A375 (cell line): ENCODE measurements around the gene MAGEA6. TPM values are rescaled to one million over a fixed set of nuclear protein-coding genes. Genes with fewer than 3 reads are reported as not detected.

Experiments
- total RNA-seq: library from RNA; depleted of rRNA; stranded (reverse); fragments of >200 nt; shearing (Covaris generic); gene quantifications from 2 replicates; pipeline ENCODE4 v1.2.3, GENCODE V29; 2014; rRNA removed

The MAGEA6 gene, protein sequence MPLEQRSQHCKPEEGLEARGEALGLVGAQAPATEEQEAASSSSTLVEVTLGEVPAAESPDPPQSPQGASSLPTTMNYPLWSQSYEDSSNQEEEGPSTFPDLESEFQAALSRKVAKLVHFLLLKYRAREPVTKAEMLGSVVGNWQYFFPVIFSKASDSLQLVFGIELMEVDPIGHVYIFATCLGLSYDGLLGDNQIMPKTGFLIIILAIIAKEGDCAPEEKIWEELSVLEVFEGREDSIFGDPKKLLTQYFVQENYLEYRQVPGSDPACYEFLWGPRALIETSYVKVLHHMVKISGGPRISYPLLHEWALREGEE
- total RNA-seq = 120 and 123 TPM in 2 replicates

GRCh38 chrX:152769549-152770289 lies at the start of gene MAGEA6:
TSS of gene MAGEA6 (minus strand) at chrX:152769689. CDS start at chrX:152767650, 2,039 bp downstream.

GRCh38 chrX:152758918-152759317 lies 10.6 kb downstream of the MAGEA6 start, which contains the start of gene CSAG3:
TSS of gene CSAG3 (plus strand) at chrX:152759218.

GRCh38 chrX:152753686-152754650 lies 15.5 kb downstream of the MAGEA6 start, which contains the start of gene MAGEA2:
TSS of gene MAGEA2 (minus strand) at chrX:152753842. CDS start at chrX:152751363, 2,479 bp downstream.

GRCh38 chrX:152733261-152733975 lies 36.1 kb downstream of the MAGEA6 start, which contains the start of the genes CSAG1 and MAGEA12:
TSS of gene CSAG1 (minus strand) at chrX:152733721. CDS start at chrX:152732460, 1,261 bp downstream.
TSS of gene MAGEA12 (plus strand) at chrX:152733757. CDS start at chrX:152736162, 2,405 bp downstream.

Other genes with a start within 250 kb of the MAGEA6 start
- gene GABRQ, start 131.8 kb downstream of the MAGEA6 start, total RNA-seq = not detected in 2 replicates
- gene MAGEA3, start 70.9 kb downstream of the MAGEA6 start, total RNA-seq = 172 and 182 TPM in 2 replicates
- gene CSAG2, start 60.4 kb downstream of the MAGEA6 start, total RNA-seq = not detected in 2 replicates
- 45.3 and 46.0 TPM in 2 replicates for gene MAGEA2B, start 55.1 kb downstream of the MAGEA6 start, total RNA-seq
- gene CSAG1, start 36.0 kb downstream of the MAGEA6 start, total RNA-seq = 60.4 and 67.0 TPM in 2 replicates
- 115 and 120 TPM in 2 replicates for gene MAGEA12, start 35.9 kb downstream of the MAGEA6 start, total RNA-seq
- 80.6 and 90.5 TPM in 2 replicates for gene MAGEA2, start 15.8 kb downstream of the MAGEA6 start, total RNA-seq
- 8.5 and 11.0 TPM in 2 replicates for gene CSAG3, start 10.5 kb downstream of the MAGEA6 start, total RNA-seq
- gene CETN2, start 61.1 kb upstream of the MAGEA6 start, total RNA-seq = 21.0 and 26.1 TPM in 2 replicates
- 12.3 and 15.6 TPM in 2 replicates for gene NSDHL, start 61.4 kb upstream of the MAGEA6 start, total RNA-seq
- 0.45 and 0.79 TPM in 2 replicates for gene ZNF185, start 128.4 kb upstream of the MAGEA6 start, total RNA-seq
- not detected in 2 replicates for gene PNMA5, start 224.4 kb upstream of the MAGEA6 start, total RNA-seq